ENCODE data around the gene GRB2.

The GRB2 gene

GRCh38 chr17:75396025-75396424 is 9.5 kb downstream of the GRB2 start:
- in situ Hi-C loops (cut with HindIII; ENCODE audit: low sequenced_read_pairs), result no loop called here
- no peak for TF ChIP-seq CTCF (IDR thresholded peaks at IDR 0.05; ENCODE audit: low read depth, low read length)
- H3K4me3 ChIP-seq (ENCODE audit: low read depth, low read length), result no peak overlapping the region
- no peak for DNase-seq (ENCODE audit: low read depth, low spot score)

GRCh38 chr17:75394332-75394918 is 11.1 kb downstream of the GRB2 start:
- peak overlapping the region; percentile 73 for H3K4me3 ChIP-seq (ENCODE audit: low read depth, low read length)
- DNase-seq (ENCODE audit: low read depth, low spot score), result no peak
- TF ChIP-seq CTCF (IDR thresholded peaks at IDR 0.05; ENCODE audit: low read depth, low read length), result no peak
- in situ Hi-C loops (cut with HindIII; ENCODE audit: low sequenced_read_pairs), result no loop called here

GRCh38 chr17:75393523-75394331 is 11.8 kb downstream of the GRB2 start:
- DNase-seq (ENCODE audit: low read depth, low spot score), result peak; percentile 99
- peak overlapping the region; percentile 73 for H3K4me3 ChIP-seq (ENCODE audit: low read depth, low read length)
- TF ChIP-seq CTCF (IDR thresholded peaks at IDR 0.05; ENCODE audit: low read depth, low read length), result no peak
- in situ Hi-C loops (cut with HindIII; ENCODE audit: low sequenced_read_pairs), result no loop called here

GRCh38 chr17:75392559-75392958 is 12.9 kb downstream of the GRB2 start:
- in situ Hi-C loops (cut with HindIII; ENCODE audit: low sequenced_read_pairs), result no loop called here
- DNase-seq (ENCODE audit: low read depth, low spot score), result no peak
- peak overlapping the region; percentile 73 for H3K4me3 ChIP-seq (ENCODE audit: low read depth, low read length)
- no peak for TF ChIP-seq CTCF (IDR thresholded peaks at IDR 0.05; ENCODE audit: low read depth, low read length)

GRCh38 chr17:75390982-75391381 is 14.5 kb downstream of the GRB2 start:
- no peak overlapping the region for H3K4me3 ChIP-seq (ENCODE audit: low read depth, low read length)
- no peak for TF ChIP-seq CTCF (IDR thresholded peaks at IDR 0.05; ENCODE audit: low read depth, low read length)
- in situ Hi-C loops (cut with HindIII; ENCODE audit: low sequenced_read_pairs), result no loop called here
- peak; percentile 56 for DNase-seq (ENCODE audit: low read depth, low spot score)

GRCh38 chr17:75388476-75389030 is 16.9 kb downstream of the GRB2 start:
- H3K4me3 ChIP-seq (ENCODE audit: low read depth, low read length), result no peak overlapping the region
- no peak for DNase-seq (ENCODE audit: low read depth, low spot score)
- TF ChIP-seq CTCF (IDR thresholded peaks at IDR 0.05; ENCODE audit: low read depth, low read length), result no peak
- in situ Hi-C loops (cut with HindIII; ENCODE audit: low sequenced_read_pairs), result no loop called here

Data from astrocyte of the spinal cord (primary cell).